Amniotic epithelial cell (primary cell): ENCODE results near the gene STX2.

Experiments used
- DNase-seq: peaks from one replicate; pipeline ENCODE4 v3.0.0-alpha.2; 2010; ENCODE audit warnings: low read depth

The STX2 gene

DNA sequence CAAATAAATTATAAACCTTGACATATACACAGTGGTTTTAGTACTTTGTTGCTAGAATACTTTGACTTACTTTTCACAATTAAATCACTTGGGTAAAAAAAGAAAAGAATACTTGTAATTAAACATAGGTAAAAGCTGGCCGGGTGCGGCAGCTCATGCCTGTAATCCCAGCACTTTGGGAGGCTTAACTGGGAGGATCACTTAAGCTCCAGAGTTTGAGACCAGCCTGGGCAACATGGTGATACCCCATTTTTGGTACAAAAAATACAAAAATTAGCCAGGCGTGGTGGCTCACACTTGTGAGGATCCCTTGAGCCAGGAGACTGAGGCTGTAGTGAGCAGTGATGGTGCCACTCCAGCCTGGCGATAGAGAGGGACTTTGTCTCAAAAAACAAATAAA lies 7.8 kb downstream of the STX2 start:
- DNase-seq, result no peak

DNA sequence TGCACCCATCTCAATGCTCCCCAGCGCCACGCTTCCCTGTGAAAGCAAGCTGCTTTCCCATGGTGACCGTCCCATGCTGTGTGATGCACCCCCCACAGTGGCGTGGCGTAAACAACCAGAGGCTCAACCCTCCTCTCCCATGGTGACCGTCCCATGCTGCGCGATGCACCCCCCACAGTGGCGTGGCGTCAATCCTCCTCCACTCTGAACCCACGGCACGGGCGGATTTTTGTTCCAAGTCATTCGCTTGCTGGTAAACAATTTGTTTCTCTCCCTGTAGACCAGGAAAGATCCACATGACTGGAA lies 8.9 kb downstream of the STX2 start:
- DNase-seq, result no peak

DNA sequence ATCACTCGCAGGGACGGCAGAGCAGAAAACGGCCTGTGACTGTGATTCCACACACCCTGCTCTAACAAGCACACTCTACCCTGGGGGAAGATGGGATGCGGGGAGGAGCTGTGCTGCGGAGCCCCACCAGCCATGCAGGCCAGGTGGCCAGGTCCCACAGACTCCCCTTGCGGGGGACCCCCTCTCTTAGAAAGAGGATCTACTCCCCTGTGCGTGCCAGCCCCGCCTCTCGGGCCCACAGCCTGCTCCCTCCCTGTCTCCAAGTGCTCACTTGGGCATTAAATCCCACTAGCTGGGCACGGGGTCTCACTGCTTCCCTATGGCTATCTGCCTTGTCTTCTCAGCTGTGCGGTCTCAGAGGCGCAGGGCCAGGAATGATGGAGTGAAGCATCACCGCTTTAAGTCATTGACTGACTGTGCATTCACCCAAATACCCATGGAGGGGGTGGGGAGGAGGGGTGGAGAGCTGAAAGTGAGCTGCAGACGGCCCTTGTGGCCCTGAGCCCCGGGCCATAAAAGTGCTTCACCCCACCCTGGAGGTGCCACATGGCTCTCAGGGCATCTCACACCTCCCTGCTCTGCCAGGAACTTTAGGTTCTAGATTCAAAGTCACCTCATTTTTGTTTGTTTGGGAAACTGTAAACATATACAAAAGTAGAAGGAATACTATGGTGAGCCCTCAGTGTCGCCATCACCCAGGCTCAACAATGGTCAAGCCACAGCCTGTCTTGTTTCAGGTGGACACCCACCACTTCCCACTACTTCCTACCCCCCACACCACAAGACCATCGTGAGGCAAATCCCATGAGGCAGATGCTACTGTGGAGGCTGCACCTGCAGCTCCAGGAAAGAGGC lies 9.4 kb downstream of the STX2 start:
- no peak for DNase-seq

- DNase-seq, result no peak
Observed at GRCh38 chr12:130828895-130829294, 10.2 kb downstream of the STX2 start.

- DNase-seq, result no peak
Observed at GRCh38 chr12:130827432-130827831, 11.6 kb downstream of the STX2 start.

- peak; percentile 73 for DNase-seq
Observed at GRCh38 chr12:130826151-130826801, 12.8 kb downstream of the STX2 start.

- peak; percentile 39 for DNase-seq
Observed at GRCh38 chr12:130825771-130826150, 13.3 kb downstream of the STX2 start.

- no peak for DNase-seq
Observed at GRCh38 chr12:130819681-130820080, 19.4 kb downstream of the STX2 start.

GRCh38 chr12:130818635-130819576 lies 20.1 kb downstream of the STX2 start:
- DNase-seq, result no peak

GRCh38 chr12:130818272-130818634 lies 20.8 kb downstream of the STX2 start:
- no peak for DNase-seq

- no peak for DNase-seq
Observed at GRCh38 chr12:130817804-130818203, 21.2 kb downstream of the STX2 start.

DNA sequence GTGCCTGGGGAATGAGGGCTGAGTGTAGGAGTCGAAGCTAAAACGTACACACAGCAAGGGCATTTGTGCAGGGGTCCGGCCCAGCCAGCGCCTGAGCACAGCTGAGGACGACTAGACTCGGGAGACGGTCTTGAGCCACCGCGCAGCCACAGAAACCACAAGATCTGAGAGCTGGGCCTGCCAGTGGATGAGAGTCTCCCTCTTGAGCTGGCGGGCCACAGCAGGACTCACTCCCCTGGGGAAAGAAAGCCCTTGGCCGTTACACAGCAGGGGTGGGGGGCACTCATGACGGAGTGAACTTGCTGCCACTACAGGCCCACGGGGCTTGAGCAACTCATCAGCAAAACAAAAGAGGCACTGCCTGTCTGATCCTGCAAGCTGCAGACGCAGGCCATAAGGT lies 23.0 kb downstream of the STX2 start:
- no peak for DNase-seq

- DNase-seq, result no peak
Observed at GRCh38 chr12:130815028-130815741, 23.9 kb downstream of the STX2 start.

GRCh38 chr12:130813949-130814348 lies 25.1 kb downstream of the STX2 start:
- no peak for DNase-seq

- no peak for DNase-seq
Observed at GRCh38 chr12:130813436-130813835, 25.6 kb downstream of the STX2 start.

GRCh38 chr12:130809791-130810190 lies 29.3 kb downstream of the STX2 start:
- DNase-seq, result no peak

DNA sequence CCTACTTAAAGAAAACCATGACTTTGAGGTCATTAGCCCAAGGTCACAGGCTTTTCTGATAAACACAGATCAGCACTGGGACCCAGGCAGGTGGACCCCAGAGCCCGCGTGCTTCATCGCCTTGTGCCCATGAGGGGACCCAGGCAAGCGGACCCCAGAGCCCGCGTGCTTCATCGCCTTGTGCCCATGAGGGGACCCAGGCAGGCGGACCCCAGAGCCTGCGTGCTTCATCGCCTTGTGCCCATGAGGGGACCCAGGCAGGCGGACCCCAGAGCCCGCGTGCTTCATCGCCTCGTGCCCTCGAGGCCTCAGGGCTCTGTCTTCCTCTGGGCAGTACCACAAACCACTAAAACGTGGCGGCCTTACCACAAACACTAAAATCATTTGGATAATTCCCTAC lies 31.7 kb downstream of the STX2 start:
- no peak for DNase-seq

GRCh38 chr12:130806574-130806973 lies 32.5 kb downstream of the STX2 start:
- DNase-seq, result no peak

DNA sequence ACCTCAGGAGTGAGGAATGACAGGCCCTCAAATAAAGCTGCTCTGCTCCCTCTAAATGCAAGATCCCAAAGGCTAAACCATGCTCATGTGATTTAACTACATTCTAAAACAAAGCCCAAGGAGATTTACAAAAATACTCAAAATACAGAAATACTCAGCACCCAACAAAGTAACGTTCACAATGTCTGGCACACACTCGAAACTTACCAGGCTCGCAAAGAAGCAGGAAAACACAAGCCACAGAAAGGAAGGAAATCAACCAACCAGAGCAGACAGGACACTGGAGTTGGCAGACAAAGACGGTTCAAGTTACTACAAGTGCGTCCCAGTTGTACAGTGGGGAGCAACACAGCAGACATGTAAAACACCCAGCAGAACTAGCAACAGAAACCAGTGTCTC lies 33.4 kb downstream of the STX2 start:
- no peak for DNase-seq

GRCh38 chr12:130804216-130804615 lies 34.8 kb downstream of the STX2 start:
- peak; percentile 15 for DNase-seq

DNA sequence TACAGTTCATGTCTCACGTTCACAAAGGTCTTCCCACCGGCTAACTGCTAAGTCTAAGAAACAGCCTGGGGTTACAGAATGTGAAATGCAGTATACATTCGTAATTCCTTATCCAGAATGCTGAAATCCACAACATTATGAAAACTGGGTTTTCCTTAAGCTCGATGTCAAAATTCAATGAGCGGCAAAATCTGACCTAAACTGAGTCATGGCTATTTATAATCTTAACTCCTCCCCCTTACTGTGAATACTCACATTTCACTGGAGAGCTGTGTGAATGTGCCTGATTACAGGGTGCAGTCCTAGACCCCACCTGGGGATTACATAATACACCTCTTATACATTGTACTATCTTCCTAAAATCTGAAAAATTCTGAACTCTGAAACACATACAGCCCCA lies 35.3 kb downstream of the STX2 start:
- DNase-seq, result peak; percentile 80

DNA sequence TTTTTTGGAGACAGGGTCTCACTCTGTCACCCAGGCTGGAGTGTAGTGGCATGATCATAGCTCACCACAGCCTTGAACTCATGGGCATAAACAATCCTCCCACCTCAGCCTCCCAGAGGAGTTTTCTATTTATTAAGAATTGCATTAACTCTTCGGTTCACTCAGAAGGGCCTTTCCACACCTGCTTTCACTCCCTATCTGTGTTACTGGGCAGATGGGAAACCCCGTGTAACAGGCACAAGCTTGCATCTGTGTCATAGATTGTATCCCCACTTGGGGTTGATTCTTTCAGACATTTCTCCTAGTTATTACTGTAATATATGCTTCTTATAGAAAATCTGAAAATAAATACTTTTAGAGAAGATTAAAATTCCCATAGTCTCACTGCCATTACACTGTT lies 38.7 kb downstream of the STX2 start:
- no peak for DNase-seq
